ENCODE results near the gene PYGB.

GRCh38 chr20:25287631-25288290 is 39.9 kb downstream of the PYGB start:
- TF ChIP-seq YY1 (IDR thresholded peaks at IDR 0.05; ENCODE audit: insufficient read depth, insufficient read length) (no peak), ZNF274 (IDR thresholded peaks at IDR 0.05; ENCODE audit: low read depth, low read length) (no peak), SUZ12 (IDR thresholded peaks at IDR 0.05; ENCODE audit: extremely low read depth, insufficient read depth, insufficient read length) (no peak)

Data from NT2/D1 (cell line).